NCI-H2081 (cell line): ENCODE data around the gene PTPRT.

Source experiments
- DNase-seq, 2 experiments: peaks; one replicate each; lab custom pipeline; 2025; lab: John Stamatoyannopoulos, UW

The PTPRT gene

GRCh38 chr20:42974347-42974746, 215.4 kb downstream of the PTPRT start:
- DNase-seq: no peak

GRCh38 chr20:42972591-42972990, 217.1 kb downstream of the PTPRT start:
- no peak for DNase-seq

GRCh38 chr20:42968746-42969145, 221.0 kb downstream of the PTPRT start:
- DNase-seq: no peak

- DNase-seq: no peak
Measured at GRCh38 chr20:42963796-42964195, 225.9 kb downstream of the PTPRT start.

GRCh38 chr20:42961771-42962170, 227.9 kb downstream of the PTPRT start:
- DNase-seq: no peak

GRCh38 chr20:42959996-42960395, 229.7 kb downstream of the PTPRT start:
- no peak for DNase-seq

- DNase-seq: no peak
Measured at GRCh38 chr20:42958367-42959069, 231.2 kb downstream of the PTPRT start.

GRCh38 chr20:42957704-42958095, 232.0 kb downstream of the PTPRT start:
- no peak for DNase-seq

GRCh38 chr20:42957018-42957703, 232.5 kb downstream of the PTPRT start:
- DNase-seq: no peak

- DNase-seq: no peak
Measured at GRCh38 chr20:42955713-42956112, 234.0 kb downstream of the PTPRT start.

GRCh38 chr20:42954951-42955350, 234.8 kb downstream of the PTPRT start:
- DNase-seq: no peak

- no peak for DNase-seq
Measured at GRCh38 chr20:42949950-42950349, 239.8 kb downstream of the PTPRT start.

- DNase-seq: no peak
Measured at GRCh38 chr20:42945234-42945994, 244.3 kb downstream of the PTPRT start.

GRCh38 chr20:42941629-42942028, 248.1 kb downstream of the PTPRT start:
- no peak for DNase-seq

- DNase-seq: no peak
Measured at GRCh38 chr20:42938441-42939205, 251.1 kb downstream of the PTPRT start.

GRCh38 chr20:42936482-42936881, 253.2 kb downstream of the PTPRT start:
- no peak for DNase-seq

- no peak for DNase-seq
Measured at GRCh38 chr20:42924215-42924614, 265.5 kb downstream of the PTPRT start.

- DNase-seq: no peak
Measured at GRCh38 chr20:42923348-42923918, 266.3 kb downstream of the PTPRT start.

GRCh38 chr20:42920776-42921175, 268.9 kb downstream of the PTPRT start:
- no peak for DNase-seq

GRCh38 chr20:42919316-42919715, 270.4 kb downstream of the PTPRT start:
- no peak for DNase-seq

GRCh38 chr20:42915081-42915480, 274.6 kb downstream of the PTPRT start:
- no peak for DNase-seq

GRCh38 chr20:42914302-42914701, 275.4 kb downstream of the PTPRT start:
- no peak for DNase-seq
